Measurements from ENCODE around the gene CDC45. TPM values are rescaled to one million over a fixed set of nuclear protein-coding genes. Genes with fewer than 3 reads are reported as not detected.

CDC45 gene
- total RNA-seq, 4 donors from 2014 or later: 0.98 TPM; not detected in 3

- peaks cover 0 to 19% (median 0%) of the 10 kb centered on the region in 4 donors for H3K9me3 ChIP-seq
- H3K4me3 ChIP-seq: no peak overlapping the region
- H3K27ac ChIP-seq: no peak overlapping the region
- no peak for TF ChIP-seq EP300 (IDR thresholded peaks at IDR 0.05)
- TF ChIP-seq CTCF (IDR thresholded peaks at IDR 0.05): no peak
- TF ChIP-seq POLR2A (IDR thresholded peaks at IDR 0.05): no peak
- no peaks in the 10 kb centered on the region for H3K27me3 ChIP-seq
- no peak for DNase-seq (ENCODE audit: low spot score in 2 of 2)
- 92% methylated on average over 2 of the region's 2 CpGs for WGBS, 2 donors
- no peaks in the 10 kb centered on the region for H3K4me1 ChIP-seq
- no peaks in the 10 kb centered on the region for H3K36me3 ChIP-seq
Observed at GRCh38 chr22:19553201-19553600, 73.5 kb downstream of the CDC45 start.

GRCh38 chr22:19554834-19555404 lies 75.2 kb downstream of the CDC45 start:
- DNase-seq (ENCODE audit: low spot score in 2 of 2): no peak
- Histone ChIP-seq H3K27ac (no peak overlapping the region), H3K4me3 (no peak overlapping the region), H3K9me3 (peaks cover 0 to 19% (median 0%) of the 10 kb centered on the region in 4 donors), H3K27me3 (no peaks in the 10 kb centered on the region), H3K4me1 (no peaks in the 10 kb centered on the region), H3K36me3 (no peaks in the 10 kb centered on the region)
- no peak for TF ChIP-seq POLR2A (IDR thresholded peaks at IDR 0.05)
- no peak for TF ChIP-seq EP300 (IDR thresholded peaks at IDR 0.05)
- TF ChIP-seq CTCF (IDR thresholded peaks at IDR 0.05): no peak
- whole genome bisulfite sequencing, 2 donors: 79 to 80% methylated on average over 12 of the region's 12 CpGs

- Histone ChIP-seq H3K4me3 (no peak overlapping the region), H3K9me3 (peaks cover 0 to 19% (median 0%) of the 10 kb centered on the region in 4 donors), H3K27me3 (no peaks in the 10 kb centered on the region), H3K36me3 (no peaks in the 10 kb centered on the region), H3K27ac (no peak overlapping the region), H3K4me1 (no peaks in the 10 kb centered on the region)
- DNase-seq (ENCODE audit: low spot score in 2 of 2): no peak
- 75 to 85% methylated on average over 6 of the region's 6 CpGs for WGBS, 2 donors
- TF ChIP-seq POLR2A (IDR thresholded peaks at IDR 0.05): no peak
- TF ChIP-seq EP300 (IDR thresholded peaks at IDR 0.05): no peak
- TF ChIP-seq CTCF (IDR thresholded peaks at IDR 0.05): no peak
Observed at GRCh38 chr22:19555651-19556050, 75.9 kb downstream of the CDC45 start.

- no peak for TF ChIP-seq EP300 (IDR thresholded peaks at IDR 0.05)
- TF ChIP-seq POLR2A (IDR thresholded peaks at IDR 0.05): no peak
- TF ChIP-seq CTCF (IDR thresholded peaks at IDR 0.05): no peak
- Histone ChIP-seq H3K27me3 (no peaks in the 10 kb centered on the region), H3K4me1 (no peaks in the 10 kb centered on the region), H3K4me3 (no peak overlapping the region), H3K9me3 (peaks cover 0 to 19% (median 0%) of the 10 kb centered on the region in 4 donors), H3K27ac (no peak overlapping the region), H3K36me3 (no peaks in the 10 kb centered on the region)
- 89 to 91% methylated on average over 10 of the region's 10 CpGs for WGBS, 2 donors
- DNase-seq (ENCODE audit: low spot score in 2 of 2): no peak
Observed at GRCh38 chr22:19556963-19557545, 77.3 kb downstream of the CDC45 start.

GRCh38 chr22:19559324-19559811 lies 79.6 kb downstream of the CDC45 start:
- DNase-seq (ENCODE audit: low spot score in 2 of 2): no peak
- Histone ChIP-seq H3K27ac (no peak overlapping the region), H3K4me1 (no peaks in the 10 kb centered on the region), H3K27me3 (no peaks in the 10 kb centered on the region), H3K4me3 (no peak overlapping the region), H3K9me3 (peaks cover 0 to under 1% (median 0%) of the 10 kb centered on the region in 4 donors), H3K36me3 (no peaks in the 10 kb centered on the region)
- TF ChIP-seq CTCF (IDR thresholded peaks at IDR 0.05) (no peak), EP300 (IDR thresholded peaks at IDR 0.05) (no peak), POLR2A (IDR thresholded peaks at IDR 0.05) (no peak)
- 65 to 72% methylated on average over 9 of the region's 9 CpGs for WGBS, 2 donors

Data from tibial nerve (tissue), 4 donors.